ENCODE data around the gene C2orf92. TPM values are rescaled to one million over a fixed set of nuclear protein-coding genes. Genes with fewer than 3 reads are reported as not detected.

The C2orf92 gene
- total RNA-seq, 1 experiment from 2014 or later, result 10.2 TPM

GRCh38 chr2:97739020-97739892 lies 69.7 kb downstream of the C2orf92 start:
- no peak for TF ChIP-seq CTCF (IDR thresholded peaks at IDR 0.05; ENCODE audit: insufficient read depth in 1 of 2, low read depth in 1 of 2, low read length in 1 of 2, severe bottlenecking in 1 of 2, unreplicated experiment in 1 of 2)
- H3K36me3 ChIP-seq (ENCODE audit: control insufficient read depth, insufficient read depth, low read length), result no peaks in the 10 kb centered on the region
- Mint-ChIP-seq H3K9me3 (ENCODE audit: unreplicated experiment) (no peaks in the 10 kb centered on the region), H3K27ac (ENCODE audit: unreplicated experiment) (no peak overlapping the region), H3K4me1 (ENCODE audit: low read depth, unreplicated experiment) (no peaks in the 10 kb centered on the region), H3K27me3 (ENCODE audit: insufficient read depth, unreplicated experiment) (no peaks in the 10 kb centered on the region), H3K36me3 (ENCODE audit: insufficient read depth, unreplicated experiment) (peaks cover 18% of the 10 kb centered on the region), H3K4me3 (ENCODE audit: unreplicated experiment) (no peak overlapping the region)
- CTCF ChIA-PET, result interaction anchor here (0.6 kb wide), 2 partner anchors 79 to 444 kb away, joined by 3 to 4 read pairs; no protein-coding TSS in a partner anchor
- intact Hi-C loops (cut with micrococcal nuclease; ENCODE audit: unreplicated experiment), result no loop called here
- H3K27me3 ChIP-seq (replicated peaks; ENCODE audit: control insufficient read depth, insufficient read depth, low read length), result no peaks in the 10 kb centered on the region
- DNase-seq, result peak in 1 of 2 experiments; percentile 26
- no peaks in the 10 kb centered on the region for H3K4me1 ChIP-seq
- H3K4me3 ChIP-seq (ENCODE audit: low read depth, low read length), result no peak overlapping the region
- POLR2A ChIA-PET, result no interaction called here
- no peaks in the 10 kb centered on the region for H3K9me3 ChIP-seq
- BruUV-seq (replicated peaks), result no TSS peak

GRCh38 chr2:97739893-97740245 lies 70.4 kb downstream of the C2orf92 start:
- Histone ChIP-seq H3K36me3 (ENCODE audit: control insufficient read depth, insufficient read depth, low read length) (no peaks in the 10 kb centered on the region), H3K9me3 (no peaks in the 10 kb centered on the region), H3K4me3 (ENCODE audit: low read depth, low read length) (no peak overlapping the region), H3K27me3 (replicated peaks; ENCODE audit: control insufficient read depth, insufficient read depth, low read length) (no peaks in the 10 kb centered on the region), H3K4me1 (no peaks in the 10 kb centered on the region)
- peaks cover 18% of the 10 kb centered on the region for H3K36me3 Mint-ChIP-seq (ENCODE audit: insufficient read depth, unreplicated experiment)
- ChIA-PET CTCF (interaction anchor here (1.5 kb wide), 1 partner anchor 40 kb away, joined by 6 read pairs; no protein-coding TSS in a partner anchor), POLR2A (no interaction called here)
- BruUV-seq (replicated peaks), result no TSS peak
- no peak overlapping the region for H3K27ac Mint-ChIP-seq (ENCODE audit: unreplicated experiment)
- peak in 1 of 2 experiments; percentile 21 for DNase-seq
- H3K9me3 Mint-ChIP-seq (ENCODE audit: unreplicated experiment), result no peaks in the 10 kb centered on the region
- H3K27me3 Mint-ChIP-seq (ENCODE audit: insufficient read depth, unreplicated experiment), result no peaks in the 10 kb centered on the region
- no peaks in the 10 kb centered on the region for H3K4me1 Mint-ChIP-seq (ENCODE audit: low read depth, unreplicated experiment)
- intact Hi-C loops (cut with micrococcal nuclease; ENCODE audit: unreplicated experiment), result no loop called here
- no peak overlapping the region for H3K4me3 Mint-ChIP-seq (ENCODE audit: unreplicated experiment)
- no peak for TF ChIP-seq CTCF (IDR thresholded peaks at IDR 0.05; ENCODE audit: insufficient read depth in 1 of 2, low read depth in 1 of 2, low read length in 1 of 2, severe bottlenecking in 1 of 2, unreplicated experiment in 1 of 2)

- ChIA-PET CTCF (interaction anchor here (1.0 to 1.5 kb wide), 2 partner anchors 41 to 528 kb away, joined by 5 to 6 read pairs; no protein-coding TSS in a partner anchor), POLR2A (no interaction called here)
- H3K9me3 Mint-ChIP-seq (ENCODE audit: unreplicated experiment), result no peaks in the 10 kb centered on the region
- Histone ChIP-seq H3K27me3 (replicated peaks; ENCODE audit: control insufficient read depth, insufficient read depth, low read length) (no peaks in the 10 kb centered on the region), H3K4me1 (no peaks in the 10 kb centered on the region), H3K4me3 (ENCODE audit: low read depth, low read length) (no peak overlapping the region), H3K36me3 (ENCODE audit: control insufficient read depth, insufficient read depth, low read length) (no peaks in the 10 kb centered on the region), H3K9me3 (no peaks in the 10 kb centered on the region)
- no peaks in the 10 kb centered on the region for H3K27me3 Mint-ChIP-seq (ENCODE audit: insufficient read depth, unreplicated experiment)
- no peak overlapping the region for H3K27ac Mint-ChIP-seq (ENCODE audit: unreplicated experiment)
- H3K4me1 Mint-ChIP-seq (ENCODE audit: low read depth, unreplicated experiment), result no peaks in the 10 kb centered on the region
- TF ChIP-seq CTCF (IDR thresholded peaks at IDR 0.05; ENCODE audit: insufficient read depth in 1 of 2, low read depth in 1 of 2, low read length in 1 of 2, severe bottlenecking in 1 of 2, unreplicated experiment in 1 of 2), result peak; percentile 68 to 71
- BruUV-seq (replicated peaks), result no TSS peak
- intact Hi-C loops (cut with micrococcal nuclease; ENCODE audit: unreplicated experiment), result no loop called here
- peaks cover 18% of the 10 kb centered on the region for H3K36me3 Mint-ChIP-seq (ENCODE audit: insufficient read depth, unreplicated experiment)
- DNase-seq, result peak; percentile 54 to 63
- no peak overlapping the region for H3K4me3 Mint-ChIP-seq (ENCODE audit: unreplicated experiment)
Observed at GRCh38 chr2:97740590-97741182, 71.2 kb downstream of the C2orf92 start.

Data from Caco-2 (cell line).